Naive B cell (primary cell): ENCODE results near the gene ARHGAP27. TPM values are rescaled to one million over a fixed set of nuclear protein-coding genes. Genes with fewer than 3 reads are reported as not detected.

Experiments used
- ATAC-seq, 2 donors: fragments of 150-1000 bp; cut with Tn5 transposase; 2 replicates each; pipeline ENCODE4 v1.10.0; 2021; ENCODE audit warnings: low read depth in 2 of 2, mild to moderate bottlenecking in 2 of 2, moderate library complexity in 2 of 2
- DNase-seq: peaks from one replicate; pipeline ENCODE4 v3.0.0; 2022
- H3K27ac Mint-ChIP-seq, 6 donors: one replicate each; pipeline ENCODE4 v1.8.0; 2020 to 2022; ENCODE audit warnings: mild to moderate bottlenecking in 6 of 6, mixed read lengths in 6 of 6, moderate library complexity in 5 of 6, inconsistent platforms in 2 of 6
- H3K27me3 Mint-ChIP-seq, 3 donors: one replicate each; pipeline ENCODE4 v1.8.0; 2021 to 2022; ENCODE audit warnings: mixed read lengths in 3 of 3, mild to moderate bottlenecking in 1 of 3
- H3K36me3 Mint-ChIP-seq, 2 donors: one replicate each; pipeline ENCODE4 v1.8.0; 2020 to 2022; ENCODE audit warnings: mixed read lengths in 2 of 2, inconsistent platforms in 1 of 2, mild to moderate bottlenecking in 1 of 2
- H3K4me1 Mint-ChIP-seq, 3 donors: one replicate each; pipeline ENCODE4 v1.8.0; 2020 to 2022; ENCODE audit warnings: mixed read lengths in 3 of 3, inconsistent platforms in 1 of 3, mild to moderate bottlenecking in 1 of 3, moderate library complexity in 1 of 3
- H3K4me3 Mint-ChIP-seq, 8 donors: one replicate each; pipeline ENCODE4 v1.8.0; 2020 to 2022; ENCODE audit warnings: mild to moderate bottlenecking in 8 of 8, mixed read lengths in 8 of 8, moderate library complexity in 8 of 8, inconsistent platforms in 2 of 8
- H3K9me3 Mint-ChIP-seq, 7 donors: one replicate each; pipeline ENCODE4 v1.8.0; 2020 to 2022; ENCODE audit warnings: mixed read lengths in 7 of 7, mild to moderate bottlenecking in 5 of 7, inconsistent platforms in 2 of 7, moderate library complexity in 1 of 7
- polyA plus RNA-seq, 6 donors: library from polyadenylated mRNA; unstranded; fragments of 300-500 nt; fragmentation: Illumina TruSeq; gene quantifications; one replicate each; pipeline ENCODE4 v1.2.3, GENCODE V29; 2021; ENCODE audit warnings: low read depth in 6 of 6

The ARHGAP27 gene
- polyA plus RNA-seq, 6 donors from 2014 or later = 32.3 to 76.2 (median 40.9) TPM

- Mint-ChIP-seq H3K36me3 (peaks cover 6 to 11% of the 10 kb centered on the region in 2 donors), H3K4me1 (peaks cover 30 to 40% (median 39%) of the 10 kb centered on the region in 3 donors), H3K27me3 (no peaks in the 10 kb centered on the region), H3K4me3 (peak overlapping the region in 1 of 8 donors; percentile 45), H3K27ac (peak overlapping the region in 4 of 6 donors; percentile 32 to 73 (median 47)), H3K9me3 (no peaks in the 10 kb centered on the region)
- ATAC-seq (no peak), DNase-seq (no peak)
Measured at GRCh38 chr17:45403906-45404490, 28.7 kb downstream of the ARHGAP27 start.

- H3K4me1 Mint-ChIP-seq = peaks cover 19 to 30% (median 28%) of the 10 kb centered on the region in 3 donors
- peak overlapping the region in 2 of 6 donors; percentile 14 to 24 for H3K27ac Mint-ChIP-seq
- no peak overlapping the region for H3K4me3 Mint-ChIP-seq
- no peaks in the 10 kb centered on the region for H3K27me3 Mint-ChIP-seq
- peaks cover 6 to 11% of the 10 kb centered on the region in 2 donors for H3K36me3 Mint-ChIP-seq
- H3K9me3 Mint-ChIP-seq = no peaks in the 10 kb centered on the region
- DNase-seq (no peak), ATAC-seq (no peak)
Measured at GRCh38 chr17:45402916-45403315, 29.8 kb downstream of the ARHGAP27 start.

- peak overlapping the region in 2 of 6 donors; percentile 37 to 72 for H3K27ac Mint-ChIP-seq
Measured at GRCh38 chr17:45398800-45399199, 33.9 kb downstream of the ARHGAP27 start.

GRCh38 chr17:45397796-45398195 is 34.9 kb downstream of the ARHGAP27 start:
- Mint-ChIP-seq H3K4me3 (no peak overlapping the region), H3K27me3 (no peaks in the 10 kb centered on the region), H3K27ac (no peak overlapping the region), H3K36me3 (peaks cover 11 to 12% of the 10 kb centered on the region in 2 donors), H3K9me3 (no peaks in the 10 kb centered on the region), H3K4me1 (peaks cover 5 to 15% (median 12%) of the 10 kb centered on the region in 3 donors)
- no peak for ATAC-seq
- no peak for DNase-seq

More at GRCh38 chr17:45398800-45399199, 33.9 kb downstream of the ARHGAP27 start:
- Mint-ChIP-seq H3K27me3 (no peaks in the 10 kb centered on the region), H3K9me3 (no peaks in the 10 kb centered on the region), H3K4me1 (peaks cover 5 to 9% (median 7%) of the 10 kb centered on the region in 3 donors), H3K4me3 (no peak overlapping the region), H3K36me3 (peaks cover 11 to 12% of the 10 kb centered on the region in 2 donors)
- no peak for ATAC-seq
- DNase-seq = no peak

GRCh38 chr17:45396496-45397205 is 36.0 kb downstream of the ARHGAP27 start:
- H3K36me3 Mint-ChIP-seq = peaks cover 9 to 11% of the 10 kb centered on the region in 2 donors
- ATAC-seq (no peak), DNase-seq (no peak)
- peak overlapping the region in 1 of 6 donors; percentile 59 for H3K27ac Mint-ChIP-seq
- no peaks in the 10 kb centered on the region for H3K9me3 Mint-ChIP-seq
- H3K4me3 Mint-ChIP-seq = no peak overlapping the region
- H3K27me3 Mint-ChIP-seq = no peaks in the 10 kb centered on the region
- H3K4me1 Mint-ChIP-seq = peaks cover 8 to 15% (median 11%) of the 10 kb centered on the region in 3 donors

GRCh38 chr17:45395569-45396415 is 36.9 kb downstream of the ARHGAP27 start:
- DNase-seq = no peak
- ATAC-seq = no peak
- Mint-ChIP-seq H3K27me3 (no peaks in the 10 kb centered on the region), H3K4me1 (peaks cover 11 to 21% (median 12%) of the 10 kb centered on the region in 3 donors), H3K27ac (no peak overlapping the region), H3K4me3 (no peak overlapping the region), H3K36me3 (peaks cover 7 to 11% of the 10 kb centered on the region in 2 donors), H3K9me3 (no peaks in the 10 kb centered on the region)

GRCh38 chr17:45394913-45395568 is 37.6 kb downstream of the ARHGAP27 start:
- Mint-ChIP-seq H3K27me3 (no peaks in the 10 kb centered on the region), H3K4me1 (peaks cover 11 to 21% (median 12%) of the 10 kb centered on the region in 3 donors), H3K4me3 (peak overlapping the region in 1 of 8 donors; percentile 64), H3K27ac (peak overlapping the region in 2 of 6 donors; percentile 29 to 33), H3K9me3 (no peaks in the 10 kb centered on the region), H3K36me3 (peaks cover 6 to 11% of the 10 kb centered on the region in 2 donors)
- peak; percentile 42 to 63 for ATAC-seq
- DNase-seq = peak; percentile 34

- Mint-ChIP-seq H3K27me3 (no peaks in the 10 kb centered on the region), H3K9me3 (no peaks in the 10 kb centered on the region), H3K27ac (peak overlapping the region in 2 of 6 donors; percentile 29 to 56), H3K4me3 (peak overlapping the region in 1 of 8 donors; percentile 71), H3K36me3 (peaks cover 6 to 11% of the 10 kb centered on the region in 2 donors), H3K4me1 (peaks cover 11 to 21% (median 12%) of the 10 kb centered on the region in 3 donors)
- DNase-seq (no peak), ATAC-seq (no peak)
Measured at GRCh38 chr17:45394564-45394912, 38.1 kb downstream of the ARHGAP27 start.

GRCh38 chr17:45394091-45394490 is 38.6 kb downstream of the ARHGAP27 start:
- ATAC-seq = no peak
- DNase-seq = no peak
- H3K27ac Mint-ChIP-seq = peak overlapping the region in 1 of 6 donors; percentile 44

GRCh38 chr17:45393411-45393810 is 39.3 kb downstream of the ARHGAP27 start:
- H3K4me3 Mint-ChIP-seq = no peak overlapping the region
- H3K36me3 Mint-ChIP-seq = peaks cover 6 to 11% of the 10 kb centered on the region in 2 donors
- DNase-seq = no peak

More at GRCh38 chr17:45394091-45394490, 38.6 kb downstream of the ARHGAP27 start:
- Mint-ChIP-seq H3K27me3 (no peaks in the 10 kb centered on the region), H3K9me3 (no peaks in the 10 kb centered on the region), H3K36me3 (peaks cover 6 to 11% of the 10 kb centered on the region in 2 donors), H3K4me3 (no peak overlapping the region), H3K4me1 (peaks cover 11 to 21% (median 12%) of the 10 kb centered on the region in 3 donors)

GRCh38 chr17:45391918-45392317 is 40.8 kb downstream of the ARHGAP27 start:
- no peaks in the 10 kb centered on the region for H3K9me3 Mint-ChIP-seq
- ATAC-seq (no peak), DNase-seq (no peak)
- peaks cover 12 to 23% (median 19%) of the 10 kb centered on the region in 3 donors for H3K4me1 Mint-ChIP-seq
- H3K4me3 Mint-ChIP-seq = peak overlapping the region in 1 of 8 donors; percentile 22
- peaks cover 0 to 17% (median 15%) of the 10 kb centered on the region in 3 donors for H3K27me3 Mint-ChIP-seq
- peaks cover 1 to 4% of the 10 kb centered on the region in 2 donors for H3K36me3 Mint-ChIP-seq
- peak overlapping the region in 1 of 6 donors; percentile 96 for H3K27ac Mint-ChIP-seq

More at GRCh38 chr17:45393411-45393810, 39.3 kb downstream of the ARHGAP27 start:
- H3K27ac Mint-ChIP-seq = peak overlapping the region in 3 of 6 donors; percentile 51 to 63 (median 54)
- H3K27me3 Mint-ChIP-seq = peaks cover 0 to 6% (median 4%) of the 10 kb centered on the region in 3 donors
- H3K4me1 Mint-ChIP-seq = peaks cover 12 to 24% (median 18%) of the 10 kb centered on the region in 3 donors
- H3K9me3 Mint-ChIP-seq = no peaks in the 10 kb centered on the region
- ATAC-seq = no peak

- peak overlapping the region in 3 of 6 donors; percentile 56 to 96 (median 89) for H3K27ac Mint-ChIP-seq
- no peaks in the 10 kb centered on the region for H3K9me3 Mint-ChIP-seq
- H3K27me3 Mint-ChIP-seq = peaks cover 0 to 17% (median 15%) of the 10 kb centered on the region in 3 donors
- peak overlapping the region in 1 of 8 donors; percentile 22 for H3K4me3 Mint-ChIP-seq
- ATAC-seq (no peak), DNase-seq (no peak)
- no peaks in the 10 kb centered on the region for H3K36me3 Mint-ChIP-seq
- H3K4me1 Mint-ChIP-seq = peaks cover 12 to 21% (median 19%) of the 10 kb centered on the region in 3 donors
Measured at GRCh38 chr17:45391291-45391690, 41.4 kb downstream of the ARHGAP27 start.
